ENCODE results near the gene GTPBP2. TPM values are rescaled to one million over a fixed set of nuclear protein-coding genes. Genes with fewer than 3 reads are reported as not detected.

Gene GTPBP2, protein sequence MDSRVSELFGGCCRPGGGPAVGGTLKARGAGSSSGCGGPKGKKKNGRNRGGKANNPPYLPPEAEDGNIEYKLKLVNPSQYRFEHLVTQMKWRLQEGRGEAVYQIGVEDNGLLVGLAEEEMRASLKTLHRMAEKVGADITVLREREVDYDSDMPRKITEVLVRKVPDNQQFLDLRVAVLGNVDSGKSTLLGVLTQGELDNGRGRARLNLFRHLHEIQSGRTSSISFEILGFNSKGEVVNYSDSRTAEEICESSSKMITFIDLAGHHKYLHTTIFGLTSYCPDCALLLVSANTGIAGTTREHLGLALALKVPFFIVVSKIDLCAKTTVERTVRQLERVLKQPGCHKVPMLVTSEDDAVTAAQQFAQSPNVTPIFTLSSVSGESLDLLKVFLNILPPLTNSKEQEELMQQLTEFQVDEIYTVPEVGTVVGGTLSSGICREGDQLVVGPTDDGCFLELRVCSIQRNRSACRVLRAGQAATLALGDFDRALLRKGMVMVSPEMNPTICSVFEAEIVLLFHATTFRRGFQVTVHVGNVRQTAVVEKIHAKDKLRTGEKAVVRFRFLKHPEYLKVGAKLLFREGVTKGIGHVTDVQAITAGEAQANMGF
- polyA plus RNA-seq (2011; rRNA removed) (107 and 148 TPM in 2 replicates), polyA minus RNA-seq (2011; rRNA and poly(A)+ RNA removed) (79.8 and 111 TPM in 2 replicates)

DNA sequence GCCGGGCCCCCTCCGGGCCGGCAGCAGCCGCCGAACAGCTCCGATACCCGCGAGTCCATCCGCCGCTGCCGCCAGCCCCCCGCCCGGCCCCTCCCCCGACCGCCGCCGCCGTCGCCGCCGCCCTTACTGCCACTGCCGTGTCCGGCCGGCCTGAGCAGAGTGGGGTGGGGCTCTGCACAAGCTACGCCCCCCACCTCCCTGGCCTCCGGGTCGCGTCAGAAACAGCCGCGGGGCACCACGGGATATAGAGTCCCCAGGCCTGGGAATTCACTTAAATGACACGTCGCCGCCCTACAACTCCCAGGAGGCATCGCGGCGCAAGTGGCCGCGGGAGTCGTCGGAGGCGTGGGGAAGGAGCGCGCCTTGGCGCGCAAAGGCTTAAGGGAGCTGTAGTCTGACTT lies at the start of gene GTPBP2:
GTPBP2 (minus strand) TSS at position 161 of the 401 bp plus-strand sequence; CDS start at position 59, 102 bp downstream.
- ChIA-PET CTCF (interaction anchor here (1.0 to 1.5 kb wide), 6 partner anchors 21 to 450 kb away, joined by 3 to 6 read pairs (median 4); no protein-coding TSS in a partner anchor), POLR2A (interaction anchor here (0.6 to 1.9 kb wide), 4 partner anchors 16 to 883 kb away, joined by 3 to 10 read pairs (median 4); partner anchors contain the start of genes HSP90AB1, RSPH9, TBCC and VEGFA)
- Histone ChIP-seq H3K36me3 (ENCODE audit: control insufficient read depth, insufficient read depth, low read length) (peaks cover 21% of the 10 kb centered on the region), H3K27me3 (ENCODE audit: control insufficient read depth, insufficient read depth, low read length) (no peaks in the 10 kb centered on the region), H3K4me3 (ENCODE audit: low read depth, low read length) (peak within 1 kb of the TSS; percentile 80)
- TF ChIP-seq, protein P1, sequence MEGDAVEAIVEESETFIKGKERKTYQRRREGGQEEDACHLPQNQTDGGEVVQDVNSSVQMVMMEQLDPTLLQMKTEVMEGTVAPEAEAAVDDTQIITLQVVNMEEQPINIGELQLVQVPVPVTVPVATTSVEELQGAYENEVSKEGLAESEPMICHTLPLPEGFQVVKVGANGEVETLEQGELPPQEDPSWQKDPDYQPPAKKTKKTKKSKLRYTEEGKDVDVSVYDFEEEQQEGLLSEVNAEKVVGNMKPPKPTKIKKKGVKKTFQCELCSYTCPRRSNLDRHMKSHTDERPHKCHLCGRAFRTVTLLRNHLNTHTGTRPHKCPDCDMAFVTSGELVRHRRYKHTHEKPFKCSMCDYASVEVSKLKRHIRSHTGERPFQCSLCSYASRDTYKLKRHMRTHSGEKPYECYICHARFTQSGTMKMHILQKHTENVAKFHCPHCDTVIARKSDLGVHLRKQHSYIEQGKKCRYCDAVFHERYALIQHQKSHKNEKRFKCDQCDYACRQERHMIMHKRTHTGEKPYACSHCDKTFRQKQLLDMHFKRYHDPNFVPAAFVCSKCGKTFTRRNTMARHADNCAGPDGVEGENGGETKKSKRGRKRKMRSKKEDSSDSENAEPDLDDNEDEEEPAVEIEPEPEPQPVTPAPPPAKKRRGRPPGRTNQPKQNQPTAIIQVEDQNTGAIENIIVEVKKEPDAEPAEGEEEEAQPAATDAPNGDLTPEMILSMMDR (IDR thresholded peaks at IDR 0.05; ENCODE audit: insufficient read depth, low read depth, low read length): no peak
- DNase-seq (ENCODE audit: low read depth): peak; percentile 97

- ChIA-PET POLR2A (no interaction called here), CTCF (interaction anchor here (1.9 to 6.3 kb wide), 2 partner anchors 9 to 10 kb away, joined by 7 to 35 read pairs; partner anchors contain the start of gene MRPS18A)
- Histone ChIP-seq H3K4me3 (ENCODE audit: low read depth, low read length) (no peak overlapping the region), H3K36me3 (ENCODE audit: control insufficient read depth, insufficient read depth, low read length) (peaks cover 36% of the 10 kb centered on the region), H3K27me3 (ENCODE audit: control insufficient read depth, insufficient read depth, low read length) (no peaks in the 10 kb centered on the region)
- no peak for DNase-seq (ENCODE audit: low read depth)
- TF ChIP-seq, protein P1 (IDR thresholded peaks at IDR 0.05; ENCODE audit: insufficient read depth, low read depth, low read length): no peak
Measured at GRCh38 chr6:43678341-43678740, 49.3 kb upstream of the GTPBP2 start.

DNA sequence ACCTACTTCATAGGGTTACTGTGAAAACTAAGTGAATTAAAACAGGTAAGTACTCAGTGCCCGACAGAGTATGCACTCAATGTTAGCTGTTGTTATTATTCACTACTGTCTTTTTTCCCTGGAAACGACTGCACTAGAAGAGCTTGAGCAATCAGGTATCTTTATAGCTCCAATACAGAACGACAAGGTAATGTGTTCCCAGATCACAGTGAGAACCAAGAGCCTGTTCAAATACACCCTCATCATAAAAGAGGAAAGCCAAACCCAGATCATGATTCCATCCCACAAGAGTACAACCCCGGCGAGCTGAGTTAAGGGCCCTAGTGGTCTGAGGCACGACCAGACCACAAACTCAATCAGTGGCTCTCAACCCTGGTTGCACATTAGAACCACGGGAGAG lies 48.7 kb upstream of the GTPBP2 start:
- TF ChIP-seq, protein P1 (IDR thresholded peaks at IDR 0.05; ENCODE audit: insufficient read depth, low read depth, low read length): no peak
- DNase-seq (ENCODE audit: low read depth): no peak
- POLR2A ChIA-PET: no interaction called here
- CTCF ChIA-PET: interaction anchor here (1.3 to 6.3 kb wide), 3 partner anchors 9 to 91 kb away, joined by 4 to 35 read pairs (median 7); partner anchors contain the start of gene MRPS18A
- peaks cover 39% of the 10 kb centered on the region for H3K36me3 ChIP-seq (ENCODE audit: control insufficient read depth, insufficient read depth, low read length)
- H3K27me3 ChIP-seq (ENCODE audit: control insufficient read depth, insufficient read depth, low read length): no peaks in the 10 kb centered on the region
- no peak overlapping the region for H3K4me3 ChIP-seq (ENCODE audit: low read depth, low read length)

DNA sequence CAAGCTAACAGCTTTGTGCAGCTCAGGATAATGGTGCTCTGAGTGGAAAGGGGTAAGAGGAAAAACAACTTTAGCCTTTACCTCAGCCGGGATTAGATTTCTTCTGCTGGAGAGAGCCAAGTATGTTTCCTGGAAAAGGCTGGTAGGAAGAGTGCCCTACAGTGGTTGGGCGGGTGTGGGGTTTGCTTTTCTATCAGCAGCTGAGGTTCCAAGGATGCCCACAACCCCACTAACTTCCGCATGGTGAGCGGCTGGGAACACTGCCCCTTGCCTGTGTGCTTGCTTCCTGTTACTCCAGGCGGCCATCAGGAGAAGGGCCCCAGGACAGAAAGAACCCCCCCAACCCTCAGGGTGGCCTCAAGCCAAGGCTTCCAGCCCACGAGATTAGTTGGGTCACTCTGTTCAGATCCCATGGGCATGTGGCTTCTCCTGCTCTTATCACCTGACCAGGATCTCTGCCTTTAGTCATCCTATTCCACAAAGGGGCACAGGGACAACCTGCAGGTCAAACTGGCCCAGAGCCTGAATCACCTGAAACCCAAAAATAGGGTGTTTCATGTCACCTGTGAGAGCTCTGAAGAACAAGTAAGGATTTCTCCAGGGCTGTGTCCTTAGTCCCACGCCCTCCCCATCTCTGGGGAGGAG lies 48.0 kb upstream of the GTPBP2 start:
- Histone ChIP-seq H3K27me3 (ENCODE audit: control insufficient read depth, insufficient read depth, low read length) (no peaks in the 10 kb centered on the region), H3K36me3 (ENCODE audit: control insufficient read depth, insufficient read depth, low read length) (peaks cover 41% of the 10 kb centered on the region), H3K4me3 (ENCODE audit: low read depth, low read length) (no peak overlapping the region)
- ChIA-PET CTCF (interaction anchor here (1.3 to 6.3 kb wide), 3 partner anchors 9 to 92 kb away, joined by 4 to 35 read pairs (median 7); partner anchors contain the start of gene MRPS18A), POLR2A (no interaction called here)
- no peak for DNase-seq (ENCODE audit: low read depth)
- TF ChIP-seq, protein P1 (IDR thresholded peaks at IDR 0.05; ENCODE audit: insufficient read depth, low read depth, low read length): no peak
